RKO (cell line): ENCODE results near the gene YPEL2.
"Not testable (repeated sequence)": the region's sequence is repeated elsewhere in the genome, so short reads cannot be mapped to it uniquely, and the experiment has no call there.

Source experiments
- DNase-seq: peaks from one replicate; pipeline ENCODE4 v3.0.0-alpha.2; 2016; ENCODE audit warnings: low spot score

YPEL2 gene

DNA sequence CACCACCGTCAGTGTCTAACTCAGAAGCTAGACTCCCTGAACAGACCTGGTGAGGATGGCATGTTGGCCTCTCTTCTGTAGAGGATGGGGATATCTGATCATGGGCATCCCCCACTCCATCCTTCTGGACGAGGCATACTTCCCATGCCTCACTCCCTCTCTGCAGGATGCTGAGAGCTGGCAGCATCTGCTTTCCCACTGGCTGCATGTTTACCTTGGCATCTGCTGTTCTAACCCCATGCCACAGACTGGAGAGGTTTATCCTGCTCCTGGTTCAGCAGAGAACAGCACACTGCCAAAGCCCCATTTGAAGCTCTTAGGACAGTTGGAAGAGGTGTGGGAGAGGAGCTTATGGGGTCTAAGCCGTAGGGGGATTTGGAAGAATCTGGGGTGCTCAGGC is 46.0 kb downstream of the YPEL2 start:
- DNase-seq, result no peak

GRCh38 chr17:59378675-59379074 is 47.2 kb downstream of the YPEL2 start:
- DNase-seq, result no peak

GRCh38 chr17:59380474-59380873 is 49.0 kb downstream of the YPEL2 start:
- no peak for DNase-seq

- DNase-seq, result no peak
These were observed 50.5 kb downstream of the YPEL2 start for GRCh38 chr17:59381716-59382570.

GRCh38 chr17:59383893-59384292 is 52.4 kb downstream of the YPEL2 start:
- no peak for DNase-seq

DNA sequence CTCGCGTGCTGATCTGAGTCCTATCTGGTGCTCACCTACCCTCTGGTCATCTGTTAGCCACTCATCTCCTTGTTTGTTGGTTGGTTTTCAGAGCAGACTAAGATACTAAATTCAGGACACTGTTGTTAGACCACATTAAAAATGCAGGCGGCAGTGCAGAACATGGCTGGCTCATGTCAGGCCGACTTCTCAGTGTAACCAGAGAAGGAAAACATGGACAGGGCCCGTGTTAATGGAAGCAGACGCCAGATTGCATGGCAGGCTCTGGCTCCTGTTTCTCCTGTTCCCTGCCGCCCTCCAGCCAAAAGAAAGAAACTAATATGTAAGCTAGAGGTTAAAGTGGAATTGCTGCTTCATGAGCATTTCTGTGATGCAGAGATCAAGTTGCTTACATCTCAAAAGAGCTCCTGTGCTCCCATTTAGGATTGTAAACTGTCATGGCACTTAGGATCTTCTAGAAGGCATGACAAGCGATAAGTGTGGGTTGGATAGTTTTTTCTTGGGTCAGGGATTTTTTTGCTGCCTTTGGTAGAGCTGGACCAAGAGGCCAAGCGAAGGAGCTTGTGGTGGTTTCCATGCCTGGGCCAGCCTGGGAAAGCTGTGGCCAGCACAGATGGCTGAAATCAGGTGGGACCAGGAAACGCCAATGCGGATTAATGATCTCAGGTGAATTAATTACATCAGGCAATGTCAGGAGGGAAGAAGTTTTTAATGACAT is 56.1 kb downstream of the YPEL2 start:
- DNase-seq, result no peak

DNA sequence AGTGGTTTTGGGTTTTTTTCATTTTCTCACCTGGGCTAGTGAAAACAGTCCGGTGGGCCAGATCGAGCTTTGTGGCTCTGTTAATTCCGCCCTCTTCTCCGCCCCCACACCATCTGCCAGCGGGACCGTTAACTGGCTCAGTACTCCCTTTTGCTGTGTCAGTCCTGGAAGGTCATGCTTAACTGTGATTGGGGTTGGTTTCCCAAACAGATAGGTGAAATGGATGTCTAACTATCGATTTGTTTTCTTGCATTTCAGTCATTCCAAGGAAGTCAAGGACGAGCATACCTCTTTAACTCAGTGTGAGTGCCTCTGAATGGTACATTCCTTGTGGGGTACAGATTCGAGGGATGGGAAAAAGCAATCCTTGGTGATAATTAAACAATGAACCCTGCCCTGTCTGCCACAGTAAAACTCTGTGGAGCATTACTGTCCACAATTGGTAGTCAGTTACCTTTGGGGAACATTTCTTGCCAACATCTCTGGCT is 56.7 kb downstream of the YPEL2 start:
- no peak for DNase-seq

- no peak for DNase-seq
These were observed 57.6 kb downstream of the YPEL2 start for GRCh38 chr17:59389066-59389465.

DNA sequence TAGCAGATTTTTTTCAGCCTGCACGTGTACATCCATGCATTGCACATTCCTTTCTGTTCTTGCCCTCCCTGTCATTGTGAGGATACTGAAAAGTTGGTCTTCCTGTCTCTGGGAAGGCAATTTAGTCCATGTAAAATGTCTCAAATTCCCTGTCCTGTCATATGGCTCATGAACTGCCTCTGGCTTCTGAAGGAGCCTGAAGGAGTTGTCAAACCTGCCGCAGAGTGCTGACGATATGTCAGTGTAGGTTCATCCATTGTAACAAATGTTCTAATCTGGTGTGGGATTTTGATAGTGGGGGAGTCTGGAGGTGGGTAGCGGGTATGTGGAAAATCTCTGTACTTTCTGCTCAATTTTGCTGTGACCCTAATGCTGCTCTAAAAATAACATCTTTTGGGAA is 59.6 kb downstream of the YPEL2 start:
- DNase-seq, result no peak

- DNase-seq, result no peak
These were observed 61.7 kb downstream of the YPEL2 start for GRCh38 chr17:59392973-59393679.

GRCh38 chr17:59393742-59394410 is 62.4 kb downstream of the YPEL2 start:
- DNase-seq, result not testable (repeated sequence)

GRCh38 chr17:59396134-59396826 is 64.8 kb downstream of the YPEL2 start:
- no peak for DNase-seq

DNA sequence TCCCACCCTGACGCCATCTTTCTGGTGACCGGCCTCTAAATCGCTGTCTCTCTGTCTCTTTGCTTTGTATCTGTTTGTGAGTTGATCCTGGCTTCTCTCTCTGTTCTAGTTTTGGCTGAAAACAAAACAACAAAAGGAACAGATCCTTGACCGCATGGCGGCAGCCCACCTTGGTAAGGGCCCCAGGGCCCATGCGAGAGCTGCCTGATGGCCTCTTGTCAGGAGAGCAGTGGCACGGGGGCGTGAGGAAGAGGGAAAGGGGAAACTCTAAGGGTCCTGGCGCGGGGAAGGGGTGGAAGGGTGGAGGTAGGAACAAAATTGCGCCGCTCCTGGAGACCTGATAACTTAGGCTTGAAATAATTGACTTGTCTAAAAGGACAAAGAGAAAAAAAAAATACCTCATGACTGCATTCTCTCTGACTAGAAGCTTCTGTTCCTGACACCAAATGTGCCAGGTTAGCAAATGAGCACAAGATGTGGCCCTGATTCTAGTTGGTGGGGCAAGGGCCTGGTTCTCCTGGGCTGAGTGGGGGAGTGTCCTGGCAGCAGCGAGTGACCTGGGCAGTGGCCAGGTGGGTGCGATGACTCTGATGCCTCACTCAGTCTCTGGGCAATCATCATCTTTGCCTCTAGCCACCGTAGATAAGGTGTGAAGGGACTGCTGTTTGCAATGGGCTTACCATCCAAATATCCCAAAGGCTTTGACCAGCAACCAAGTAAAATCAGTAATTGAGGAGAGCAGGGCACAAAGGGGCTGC is 66.0 kb downstream of the YPEL2 start:
- no peak for DNase-seq

DNA sequence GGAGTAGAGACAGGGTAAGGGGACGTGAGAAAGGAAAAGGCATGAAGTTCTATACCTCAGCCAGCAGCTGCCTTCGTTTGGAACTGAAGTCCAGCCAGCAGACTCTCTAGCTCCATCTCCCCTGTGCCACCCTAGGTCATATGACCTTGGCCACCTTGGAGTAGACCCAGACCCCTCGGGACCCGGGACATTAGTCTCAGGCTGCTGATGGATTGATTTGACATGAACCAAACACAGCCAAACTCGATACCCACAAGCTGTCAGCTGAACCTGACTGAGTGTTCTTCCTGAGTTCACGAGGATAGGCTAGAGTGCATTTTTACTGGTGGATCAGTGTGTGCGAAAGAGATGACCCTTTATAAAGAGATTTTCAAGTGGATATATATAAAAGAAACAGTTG is 68.5 kb downstream of the YPEL2 start:
- no peak for DNase-seq

DNA sequence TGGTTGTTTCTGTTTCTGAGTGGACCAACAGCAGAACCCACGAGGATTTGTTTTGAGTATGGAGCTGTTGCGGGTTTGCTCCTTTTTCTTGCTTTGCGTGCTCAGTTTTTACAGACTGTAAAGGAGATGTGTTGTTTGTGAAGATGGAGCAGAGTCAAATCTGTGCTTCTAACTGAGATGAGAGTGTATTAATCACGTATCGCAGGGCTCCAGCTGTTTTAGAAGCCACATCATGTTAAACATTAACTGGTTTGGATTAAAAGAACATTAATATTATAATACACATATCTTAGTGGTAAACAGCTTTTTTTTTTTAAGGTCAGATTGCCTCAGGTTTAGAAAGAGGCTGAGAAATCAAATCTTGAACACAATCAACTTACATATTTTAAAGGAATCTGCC is 69.4 kb downstream of the YPEL2 start:
- DNase-seq, result no peak

DNA sequence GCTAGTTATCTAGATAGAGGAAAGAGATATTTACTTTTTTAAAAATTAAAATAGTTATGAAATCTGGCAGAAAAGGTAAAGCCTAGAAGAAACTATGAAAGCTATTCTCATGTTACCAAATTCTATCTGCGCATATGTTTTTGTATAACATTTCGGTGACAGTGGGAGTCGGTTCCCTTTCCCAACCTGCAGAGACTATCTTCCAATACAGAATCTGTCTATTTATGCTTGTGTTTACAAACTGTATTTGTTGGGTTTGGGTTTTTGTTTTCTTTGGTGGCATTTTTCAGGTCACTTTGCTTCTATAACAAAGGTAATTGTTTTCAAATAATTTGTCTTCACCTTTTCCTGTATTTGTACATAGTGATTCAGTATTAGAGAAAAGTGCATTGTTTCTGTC is 69.8 kb downstream of the YPEL2 start:
- DNase-seq, result no peak

DNA sequence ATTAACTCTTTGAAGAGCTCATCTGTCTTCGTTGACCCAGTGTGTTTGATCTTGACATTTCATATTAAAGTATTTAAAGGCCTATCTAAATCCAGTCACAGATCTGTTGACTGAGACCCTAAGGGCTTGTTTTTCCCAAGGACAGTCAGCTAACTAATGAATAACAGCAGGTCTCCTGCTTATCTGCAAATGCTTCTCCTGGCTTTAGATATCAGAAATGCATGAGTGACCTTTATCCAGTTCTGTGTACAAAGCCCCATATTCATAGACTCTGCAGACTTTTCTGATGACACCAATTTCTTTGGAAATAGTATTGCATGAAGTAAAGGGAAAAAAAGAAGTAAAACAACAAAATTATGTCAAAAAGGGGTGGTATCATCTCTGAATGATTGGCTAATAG is 70.3 kb downstream of the YPEL2 start:
- DNase-seq, result no peak

DNA sequence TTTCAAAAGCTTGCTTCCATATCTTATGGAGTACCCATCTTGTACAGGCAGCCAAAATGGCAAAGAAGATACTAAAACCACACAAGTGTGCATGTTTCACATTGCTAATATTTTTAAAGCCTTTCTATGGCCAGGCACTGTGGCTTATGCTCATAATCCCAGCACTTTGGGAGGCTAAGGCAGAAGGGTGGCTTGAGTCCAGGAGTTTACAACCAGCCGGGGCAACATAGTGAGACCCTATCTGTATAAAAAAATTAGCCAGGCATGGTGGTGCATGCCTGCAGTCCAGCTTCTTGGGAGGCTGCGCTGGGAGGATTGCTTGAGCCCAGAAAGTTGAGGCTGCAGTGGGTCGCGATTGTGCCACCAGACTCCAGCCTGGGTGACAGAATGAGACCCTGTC is 71.3 kb downstream of the YPEL2 start:
- DNase-seq, result no peak

DNA sequence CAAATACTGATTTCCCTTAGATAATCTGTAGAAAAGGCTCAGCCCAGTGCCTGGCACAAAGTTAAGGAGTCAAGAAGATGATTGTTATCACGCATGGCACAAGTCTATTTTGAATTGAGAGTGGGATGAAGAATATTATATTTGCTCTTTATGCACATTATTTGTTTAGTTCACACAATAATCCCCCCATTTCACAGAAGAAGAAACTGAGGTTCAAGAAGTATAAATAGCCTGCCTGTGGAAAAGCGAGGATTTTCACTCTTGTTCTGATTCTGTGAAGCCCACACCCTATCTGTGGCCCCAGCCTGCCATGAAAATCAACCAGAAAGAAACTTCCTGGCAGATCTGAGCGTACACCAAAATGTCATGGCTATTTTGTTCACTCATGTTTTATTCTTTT is 73.0 kb downstream of the YPEL2 start:
- DNase-seq, result no peak

DNA sequence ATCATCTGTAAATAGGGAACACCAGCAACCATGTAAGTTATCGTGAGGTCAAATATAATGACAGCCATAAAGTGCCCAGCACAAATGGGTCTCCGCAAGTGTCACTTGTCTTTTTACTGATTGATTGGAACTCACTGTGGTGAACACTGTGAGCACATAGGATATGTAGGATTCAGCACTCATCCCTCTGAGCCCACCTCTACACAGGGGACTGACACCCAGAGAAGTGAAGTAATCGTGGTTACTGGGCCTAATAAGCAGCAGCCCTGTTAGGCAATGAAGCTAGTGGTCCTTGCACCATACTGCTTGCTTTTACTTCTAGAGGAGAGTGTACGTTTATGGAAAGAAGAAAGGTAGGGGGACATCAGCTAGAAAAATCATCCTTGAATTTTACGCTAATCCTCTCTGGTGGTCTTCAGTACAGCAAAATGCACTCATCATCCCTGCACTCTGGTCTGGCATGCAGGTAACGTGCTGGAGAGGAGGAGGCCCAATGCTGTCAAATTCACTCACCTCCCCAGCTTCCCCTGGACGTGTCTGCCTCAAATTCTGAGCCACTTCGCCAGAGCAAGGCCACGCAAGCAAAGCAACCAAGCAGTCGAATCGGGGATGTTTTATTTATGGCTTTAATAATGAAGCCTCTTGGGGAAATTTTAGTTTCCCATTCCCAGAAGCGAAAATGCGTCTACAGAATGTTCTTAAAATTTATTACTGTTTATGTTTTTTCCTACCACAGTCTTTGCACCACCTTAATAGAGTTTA is 74.7 kb downstream of the YPEL2 start:
- DNase-seq, result no peak
